Tibial artery (tissue), 4 donors: Measurements from ENCODE around the gene TBCB.

Experiments
- DNase-seq, 2 donors: peaks; one replicate each; pipeline ENCODE4 v3.0.0-alpha.2; 2019
- H3K27ac ChIP-seq, 2 donors: fragments of 200-600 bp; sonication (generic) in 1 of 2; 1 replicate in 1 of 2; 2 replicates in 1 of 2; pipeline ENCODE4 v1.5.1; 2018 to 2019; ENCODE audit warnings: mild to moderate bottlenecking in 1 of 2
- H3K27me3 ChIP-seq, 2 donors: fragments of 200-600 bp; sonication (generic) in 1 of 2; one replicate each; pipeline versions ENCODE4 v1.5.1 to v1.6.0; 2016 to 2019
- H3K36me3 ChIP-seq, 3 donors: fragments of 200-600 bp; sonication (generic) in 2 of 3; one replicate each; pipeline ENCODE4 v1.5.1; 2016 to 2019; ENCODE audit warnings: mild to moderate bottlenecking in 2 of 3
- H3K4me1 ChIP-seq, 4 donors: fragments of 200-600 bp; sonication (generic) in 2 of 4; 1 replicate in 3 of 4; 2 replicates in 1 of 4; pipeline ENCODE4 v1.5.1; 2016 to 2019
- H3K4me3 ChIP-seq, 2 donors: fragments of 200-600 bp; sonication (generic) in 1 of 2; 1 replicate in 1 of 2; 2 replicates in 1 of 2; pipeline ENCODE4 v1.5.1; 2018 to 2019; ENCODE audit warnings: mild to moderate bottlenecking in 2 of 2
- H3K9me3 ChIP-seq, 3 donors: fragments of 200-600 bp; sonication (generic) in 1 of 3; one replicate each; pipeline ENCODE4 v1.5.1; 2016 to 2019
- CTCF ChIP-seq, 2 experiments: fragments of 200-600 bp in 1 of 2; fragments of 450-650 bp in 1 of 2; IDR thresholded peaks; one replicate each; pipeline ENCODE4 v1.5.1; 2017 to 2019; ENCODE audit warnings: antibody characterized with exemption in 2 of 2, mild to moderate bottlenecking in 1 of 2, moderate library complexity in 1 of 2
- intact Hi-C: fragments of 100-400 bp; cut with DNase I; formaldehyde crosslinking; loops from one replicate; pipeline ENCODE4 v1.15.0; 2023; ENCODE audit warnings: low total_unique reads

TBCB gene

GRCh38 chr19:36144624-36145023 lies 29.4 kb downstream of the TBCB start:
- intact Hi-C loops: no loop called here
- peaks cover 66 to 78% (median 67%) of the 10 kb centered on the region in 3 donors for H3K36me3 ChIP-seq
- no peaks in the 10 kb centered on the region for H3K27me3 ChIP-seq
- no peak for DNase-seq
- no peaks in the 10 kb centered on the region for H3K9me3 ChIP-seq
- no peak for TF ChIP-seq CTCF (IDR thresholded peaks at IDR 0.05)
- H3K4me3 ChIP-seq: no peak overlapping the region
- H3K27ac ChIP-seq: no peak overlapping the region
- H3K4me1 ChIP-seq: peaks cover 0 to 10% (median 9%) of the 10 kb centered on the region in 4 donors

- H3K36me3 ChIP-seq: peaks cover 48 to 65% (median 52%) of the 10 kb centered on the region in 3 donors
- no peak for TF ChIP-seq CTCF (IDR thresholded peaks at IDR 0.05)
- peak overlapping the region; percentile 99 to 100 for H3K27ac ChIP-seq
- intact Hi-C loops: loop anchor here (10.0 kb wide), 1 partner anchor 155 kb away; the partner anchor contains the start of gene SDHAF1
- no peaks in the 10 kb centered on the region for H3K27me3 ChIP-seq
- DNase-seq: no peak
- peaks cover 0 to 30% (median 23%) of the 10 kb centered on the region in 4 donors for H3K4me1 ChIP-seq
- H3K4me3 ChIP-seq: no peak overlapping the region
- H3K9me3 ChIP-seq: no peaks in the 10 kb centered on the region
These were observed 34.6 kb downstream of the TBCB start for GRCh38 chr19:36149673-36150406.

GRCh38 chr19:36150586-36150985 lies 35.3 kb downstream of the TBCB start:
- no peaks in the 10 kb centered on the region for H3K27me3 ChIP-seq
- H3K36me3 ChIP-seq: peaks cover 42 to 57% (median 46%) of the 10 kb centered on the region in 3 donors
- H3K27ac ChIP-seq: peak overlapping the region; percentile 99 to 100
- DNase-seq: no peak
- no peak for TF ChIP-seq CTCF (IDR thresholded peaks at IDR 0.05)
- H3K9me3 ChIP-seq: no peaks in the 10 kb centered on the region
- intact Hi-C loops: loop anchor here (10.0 kb wide), 1 partner anchor 156 kb away; the partner anchor contains the start of gene SDHAF1
- H3K4me1 ChIP-seq: peaks cover 0 to 30% (median 23%) of the 10 kb centered on the region in 4 donors
- peak overlapping the region; percentile 68 to 82 for H3K4me3 ChIP-seq

- peak; percentile 76 to 90 for DNase-seq
- Histone ChIP-seq H3K4me1 (peaks cover 0 to 30% (median 23%) of the 10 kb centered on the region in 4 donors), H3K27ac (peak overlapping the region; percentile 99 to 100), H3K36me3 (peaks cover 34 to 49% (median 38%) of the 10 kb centered on the region in 3 donors), H3K27me3 (no peaks in the 10 kb centered on the region), H3K9me3 (no peaks in the 10 kb centered on the region), H3K4me3 (peak overlapping the region; percentile 68 to 82)
- TF ChIP-seq CTCF (IDR thresholded peaks at IDR 0.05): no peak
- intact Hi-C loops: loop anchor here (10.0 kb wide), 1 partner anchor 157 kb away; the partner anchor contains the start of gene SDHAF1
These were observed 36.1 kb downstream of the TBCB start for GRCh38 chr19:36151144-36152018.

GRCh38 chr19:36152019-36152351 lies 36.7 kb downstream of the TBCB start:
- Histone ChIP-seq H3K27me3 (no peaks in the 10 kb centered on the region), H3K36me3 (peaks cover 28 to 43% (median 32%) of the 10 kb centered on the region in 3 donors), H3K9me3 (no peaks in the 10 kb centered on the region), H3K27ac (peak overlapping the region; percentile 99 to 100), H3K4me1 (peaks cover 0 to 30% (median 23%) of the 10 kb centered on the region in 4 donors), H3K4me3 (peak overlapping the region; percentile 68 to 82)
- intact Hi-C loops: loop anchor here (10.0 kb wide), 1 partner anchor 157 kb away; the partner anchor contains the start of gene SDHAF1
- no peak for TF ChIP-seq CTCF (IDR thresholded peaks at IDR 0.05)
- DNase-seq: no peak
